Measurements from ENCODE around the gene FBXL16.

GRCh38 chr16:711548-712320 is 6.1 kb upstream of the FBXL16 start:
- TF ChIP-seq CTCF (IDR thresholded peaks at IDR 0.05) (peak; percentile 89 to 94 (median 91)), POLR2A (IDR thresholded peaks at IDR 0.05) (no peak)

Data from esophagus squamous epithelium (tissue), 4 donors.